Heart left ventricle (tissue), 16 donors: Measurements from ENCODE around the gene ABCC1. TPM values are rescaled to one million over a fixed set of nuclear protein-coding genes. Genes with fewer than 3 reads are reported as not detected.
"Not testable (repeated sequence)": the region's sequence is repeated elsewhere in the genome, so short reads cannot be mapped to it uniquely, and the experiment has no call there.

Experiments
- ATAC-seq, 4 donors: fragments of 200-7000 bp; cut with Tn5 transposase; one replicate each; pipeline ENCODE4 v1.9.1; 2020 to 2022; ENCODE audit warnings: moderate library complexity in 4 of 4, mild to moderate bottlenecking in 3 of 4, moderate number of reproducible peaks in 1 of 4
- DNase-seq, 5 donors: peaks; one replicate each; pipeline ENCODE4 v3.0.0-alpha.2; 2020
- H3K27ac ChIP-seq, 12 donors: fragments of 200-600 bp; sonication (generic) in 4 of 12; one replicate each; pipeline versions ENCODE4 v1.5.0 to v1.8.0; 2016 to 2022; ENCODE audit warnings: mild to moderate bottlenecking in 2 of 12
- H3K27me3 ChIP-seq, 9 donors: fragments of 200-600 bp; sonication (generic) in 2 of 9; one replicate each; pipeline versions ENCODE4 v1.5.1 to v1.8.0; 2016 to 2022; ENCODE audit warnings: mild to moderate bottlenecking in 3 of 9
- H3K36me3 ChIP-seq, 9 donors: fragments of 200-600 bp; sonication (generic) in 2 of 9; one replicate each; pipeline versions ENCODE4 v1.5.0 to v1.8.0; 2018 to 2022; ENCODE audit warnings: mild to moderate bottlenecking in 2 of 9
- H3K4me1 ChIP-seq, 12 donors: fragments of 200-600 bp; sonication (generic) in 4 of 12; one replicate each; pipeline versions ENCODE4 v1.5.0 to v1.8.0; 2016 to 2022; ENCODE audit warnings: mild to moderate bottlenecking in 3 of 12
- H3K4me3 ChIP-seq, 12 donors: fragments of 200-600 bp; sonication (generic) in 4 of 12; one replicate each; pipeline versions ENCODE4 v1.5.0 to v1.8.0; 2017 to 2022; ENCODE audit warnings: mild to moderate bottlenecking in 9 of 12, moderate library complexity in 4 of 12
- H3K9me3 ChIP-seq, 12 donors: fragments of 200-600 bp; sonication (generic) in 4 of 12; one replicate each; pipeline versions ENCODE4 v1.5.0 to v1.8.0; 2016 to 2022; ENCODE audit warnings: mild to moderate bottlenecking in 1 of 12
- CTCF ChIP-seq, 12 donors: fragments of 200-600 bp; sonication (generic) in 4 of 12; IDR thresholded peaks; one replicate each; pipeline versions ENCODE4 v1.5.0 to v1.8.0; 2018 to 2022; ENCODE audit warnings: antibody characterized with exemption in 12 of 12, mild to moderate bottlenecking in 5 of 12
- POLR2A ChIP-seq, 2 donors: fragments of 450-650 bp; IDR thresholded peaks; one replicate each; pipeline ENCODE4 v1.6.1; 2017; ENCODE audit warnings: antibody characterized with exemption in 2 of 2, mild to moderate bottlenecking in 2 of 2, moderate library complexity in 2 of 2
- WGBS, 4 donors: extraction: QIAGEN DNeasy Blood & Tissue Kit in 2 of 4; methylation state at CpG; one replicate each; pipeline versions ENCODE4 v1.1.5 to v1.1.7; 2013 to 2018; 5-methylcytosine and 5-hydroxymethylcytosine counted together
- intact Hi-C, 10 donors: fragments of 100-400 bp; cut with DNase I; formaldehyde crosslinking; loops; one replicate each; pipeline versions ENCODE4 v1.11.1 to v1.14.2; 2022
- polyA plus RNA-seq, 2 donors: library from polyadenylated mRNA; stranded (reverse); fragments of 200-250 nt; gene quantifications; one replicate each; pipeline ENCODE4 v1.2.3, GENCODE V29; 2013
- total RNA-seq, 9 donors: library from RNA; depleted of rRNA in 2 of 9; stranded (reverse); fragments of >200 nt in 2 of 9; fragmentation: NEBNext Ultra II Directional in 3 of 9; extraction: Animal tissue kit (Norgen Biotek cat#: 25700) in 3 of 9; gene quantifications; one replicate each; pipeline versions ENCODE4 v1.1.0 to v1.2.4, GENCODE V29; 2016 to 2023
- donor health status: ischemic (EF 13 %, LVEDD 7.1; RV severe dilation, severe dysfunction).
- donor health status: healthy with polysubstance abuse.
- donor health status: DM: no; HTN: yes; CAD: no.
- donor health status: DM: no; HTN: no; CAD: no.
- donor health status: ischemic (EF 25% LVEDD 6.9; RV normal size, moderate dysfunction).
- donor health status: ischemic (EF 25% LVEDD 5.7; RV mildly dilated, moderate dysfunction).
- donor health status: healthy.
- donor health status: DM: yes; HTN: yes; CAD: no.
- donor health status: ischemic (EF 35%, LVEDD 5.7; RV mildly dilated, moderate dysfunction).
- donor health status: nonischemic (EF 11% LVEDD 7.7; RV severe dilation, severe dysfunction).
- donor health status: DM: yes; HTN: yes; CAD: no.
- donor health status: PGD.
- donor health status: ischemic (EF 29% LVEDD 5.4; RV normal size, mild dysfunction).
- donor health status: nonischemic (EF 23%, LVEDD 6.1; RV moderate dilation, normal function).

The ABCC1 gene
- total and polyA plus RNA-seq, 11 donors, result 8.1 to 28.0 (median 22.4) TPM

- no peak for DNase-seq
- no peaks in the 10 kb centered on the region for H3K9me3 ChIP-seq
- WGBS, 4 donors, result 98 to 100% (median 100%) methylated on average over 4 of the region's 4 CpGs
- ATAC-seq, result no peak
- peak overlapping the region in 1 of 12 donors; percentile 85 for H3K27ac ChIP-seq
- no peak overlapping the region for H3K4me3 ChIP-seq
- H3K27me3 ChIP-seq, result no peaks in the 10 kb centered on the region
- H3K4me1 ChIP-seq, result peaks cover 0 to 10% (median 0%) of the 10 kb centered on the region in 12 donors
- intact Hi-C loops, result no loop called here
- TF ChIP-seq CTCF (IDR thresholded peaks at IDR 0.05), result no peak
- TF ChIP-seq POLR2A (IDR thresholded peaks at IDR 0.05), result no peak
- H3K36me3 ChIP-seq, result peaks cover 0 to 58% (median 32%) of the 10 kb centered on the region in 9 donors
Measured at GRCh38 chr16:16099320-16099719, 149.9 kb downstream of the ABCC1 start.

GRCh38 chr16:16100631-16101030, 151.2 kb downstream of the ABCC1 start:
- peaks cover 0 to 62% (median 36%) of the 10 kb centered on the region in 9 donors for H3K36me3 ChIP-seq
- 53 to 67% (median 60%) methylated on average over 8 of the region's 8 CpGs for WGBS, 4 donors
- intact Hi-C loops, result no loop called here

GRCh38 chr16:16101585-16101984, 152.2 kb downstream of the ABCC1 start:
- peaks cover 0 to 10% (median 0%) of the 10 kb centered on the region in 12 donors for H3K4me1 ChIP-seq

More at GRCh38 chr16:16100631-16101030, 151.2 kb downstream of the ABCC1 start:
- Histone ChIP-seq H3K4me3 (no peak overlapping the region), H3K9me3 (no peaks in the 10 kb centered on the region), H3K27me3 (no peaks in the 10 kb centered on the region), H3K27ac (no peak overlapping the region), H3K4me1 (peaks cover 0 to 10% (median 0%) of the 10 kb centered on the region in 12 donors)
- TF ChIP-seq CTCF (IDR thresholded peaks at IDR 0.05), result no peak
- TF ChIP-seq POLR2A (IDR thresholded peaks at IDR 0.05), result no peak
- DNase-seq (no peak), ATAC-seq (no peak)

GRCh38 chr16:16102738-16103137, 153.3 kb downstream of the ABCC1 start:
- H3K4me3 ChIP-seq, result no peak overlapping the region
- intact Hi-C loops, result no loop called here
- WGBS, 4 donors, result 88 to 98% (median 96%) methylated on average over 4 of the region's 4 CpGs
- H3K27ac ChIP-seq, result no peak overlapping the region
- no peak for DNase-seq
- TF ChIP-seq CTCF (IDR thresholded peaks at IDR 0.05) (no peak), POLR2A (IDR thresholded peaks at IDR 0.05) (no peak)
- no peak for ATAC-seq
- H3K36me3 ChIP-seq, result peaks cover 0 to 69% (median 43%) of the 10 kb centered on the region in 9 donors
- no peaks in the 10 kb centered on the region for H3K27me3 ChIP-seq
- H3K9me3 ChIP-seq, result no peaks in the 10 kb centered on the region
- peaks cover 0 to 10% (median 0%) of the 10 kb centered on the region in 12 donors for H3K4me1 ChIP-seq

More at GRCh38 chr16:16101585-16101984, 152.2 kb downstream of the ABCC1 start:
- no peak for DNase-seq
- Histone ChIP-seq H3K36me3 (peaks cover 0 to 69% (median 38%) of the 10 kb centered on the region in 9 donors), H3K9me3 (no peaks in the 10 kb centered on the region), H3K27ac (peak overlapping the region in 1 of 12 donors; percentile 30), H3K4me3 (no peak overlapping the region), H3K27me3 (no peaks in the 10 kb centered on the region)
- TF ChIP-seq POLR2A (IDR thresholded peaks at IDR 0.05) (no peak), CTCF (IDR thresholded peaks at IDR 0.05) (no peak)
- 87 to 94% (median 92%) methylated on average over 5 of the region's 5 CpGs for whole genome bisulfite sequencing, 4 donors
- ATAC-seq, result no peak
- intact Hi-C loops, result no loop called here

- H3K36me3 ChIP-seq, result peaks cover 0 to 66% (median 45%) of the 10 kb centered on the region in 9 donors
- ATAC-seq, H3K9me3 ChIP-seq, H3K27me3 ChIP-seq, intact Hi-C loops, DNase-seq, H3K4me3 ChIP-seq, H3K27ac ChIP-seq: not testable (repeated sequence)
- peaks cover 0 to 10% (median 0%) of the 10 kb centered on the region in 12 donors for H3K4me1 ChIP-seq
- 92 to 95% (median 94%) methylated on average over 11 to 16 of the region's 16 CpGs for WGBS, 4 donors
Measured at GRCh38 chr16:16104132-16104803, 154.9 kb downstream of the ABCC1 start.

GRCh38 chr16:16104804-16105141, 155.4 kb downstream of the ABCC1 start:
- intact Hi-C loops, H3K27me3 ChIP-seq, ATAC-seq, H3K9me3 ChIP-seq, DNase-seq, H3K4me3 ChIP-seq, H3K27ac ChIP-seq: not testable (repeated sequence)
- Histone ChIP-seq H3K36me3 (peaks cover 0 to 71% (median 48%) of the 10 kb centered on the region in 9 donors), H3K4me1 (peaks cover 0 to 10% (median 0%) of the 10 kb centered on the region in 12 donors)
- WGBS, 4 donors, result 94 to 100% (median 98%) methylated on average over 4 to 21 of the region's 21 CpGs
